ENCODE measurements around the gene KLHDC1.

- TF ChIP-seq CTCF (IDR thresholded peaks at IDR 0.05) (no peak), POLR2A (IDR thresholded peaks at IDR 0.05) (no peak)
These were observed 93.4 kb downstream of the KLHDC1 start for GRCh38 chr14:49786315-49786714.

Data from testis (tissue), 2 donors.